ENCODE measurements around the gene CDK5RAP2.
"Not testable (repeated sequence)": the region's sequence is repeated elsewhere in the genome, so short reads cannot be mapped to it uniquely, and the experiment has no call there.

CDK5RAP2 gene

DNA sequence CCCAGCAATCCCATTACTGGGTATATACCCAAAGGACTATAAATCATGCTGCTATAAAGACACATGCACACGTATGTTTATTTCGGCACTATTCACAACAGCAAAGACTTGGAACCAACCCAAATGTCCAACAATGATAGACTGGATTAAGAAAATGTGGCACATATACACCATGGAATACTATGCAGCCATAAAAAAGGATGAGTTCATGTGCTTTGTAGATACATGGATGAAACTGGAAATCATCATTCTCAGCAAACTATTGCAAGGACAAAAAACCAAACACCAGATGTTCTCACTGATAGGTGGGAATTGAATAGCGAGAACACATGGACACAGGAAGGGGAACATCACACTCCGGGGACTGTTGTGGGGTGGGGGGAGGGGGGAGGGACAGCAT is 64.0 kb downstream of the CDK5RAP2 start:
- in situ Hi-C loops (cut with HindIII; ENCODE audit: low sequenced_read_pairs): not testable (repeated sequence)

DNA sequence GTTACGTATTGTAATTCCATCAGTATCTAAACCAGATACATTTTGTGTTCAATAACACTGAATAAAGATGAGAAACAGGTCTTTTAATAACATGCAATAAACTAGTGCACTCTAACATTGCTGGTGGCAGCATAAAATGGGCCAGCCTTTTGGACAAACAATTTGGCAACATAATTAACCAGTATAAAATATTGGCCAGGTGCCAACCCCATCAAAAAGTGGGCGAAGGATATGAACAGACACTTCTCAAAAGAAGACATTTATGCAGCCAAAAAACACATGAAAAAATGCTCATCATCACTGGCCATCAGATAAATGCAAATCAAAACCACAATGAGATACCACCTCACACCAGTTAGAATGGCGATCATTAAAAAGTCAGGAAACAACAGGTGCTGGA is 64.5 kb downstream of the CDK5RAP2 start:
- in situ Hi-C loops (cut with HindIII; ENCODE audit: low sequenced_read_pairs): not testable (repeated sequence)

DNA sequence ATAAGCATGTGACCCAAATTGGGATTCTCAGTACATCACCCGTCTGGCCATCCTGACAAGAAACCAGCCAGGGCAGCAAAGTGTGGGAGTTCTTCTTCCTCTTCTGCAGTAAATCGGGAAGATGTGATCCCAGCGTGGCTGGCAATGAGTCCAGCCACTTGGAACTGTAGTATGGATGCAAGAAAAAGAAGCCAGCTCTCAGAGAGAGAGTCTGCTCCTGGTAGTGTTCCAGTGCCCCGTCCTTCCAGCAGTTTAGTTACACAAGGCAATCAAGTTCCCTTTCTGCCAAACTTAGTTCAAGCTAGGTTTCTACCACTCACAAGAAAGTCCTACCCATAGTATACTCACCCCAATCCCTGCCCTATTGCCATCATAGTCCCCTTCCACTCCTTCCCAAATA is 65.6 kb downstream of the CDK5RAP2 start:
- in situ Hi-C loops (cut with HindIII; ENCODE audit: low sequenced_read_pairs): no loop called here

DNA sequence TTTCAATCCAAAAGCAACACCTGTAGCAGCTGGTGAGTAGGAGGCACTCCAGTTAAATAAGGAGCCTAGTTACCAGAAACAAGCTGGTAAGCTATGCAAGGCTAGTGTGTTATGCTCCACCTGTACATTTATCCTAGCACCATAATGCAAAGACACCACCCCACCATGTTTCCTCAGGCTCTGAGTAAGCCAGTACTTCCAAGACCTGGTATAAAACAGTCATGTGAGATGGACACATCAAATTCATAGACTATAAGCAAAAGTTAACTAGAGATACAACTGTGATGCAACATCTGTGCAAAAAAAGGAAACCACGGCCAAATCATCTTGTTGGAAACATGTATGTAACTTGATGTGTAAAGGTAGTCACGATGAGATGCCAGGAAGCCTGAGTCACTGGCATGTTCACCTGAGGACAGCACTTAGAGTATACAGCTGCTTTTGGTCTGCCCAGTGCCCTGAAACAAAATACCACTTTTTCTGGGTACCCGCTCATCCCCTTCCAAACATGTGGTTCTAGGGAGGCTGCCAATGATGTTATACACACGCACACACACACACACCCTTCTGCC is 66.1 kb downstream of the CDK5RAP2 start:
- in situ Hi-C loops (cut with HindIII; ENCODE audit: low sequenced_read_pairs): no loop called here

GRCh38 chr9:120510816-120511215 is 69.2 kb downstream of the CDK5RAP2 start:
- in situ Hi-C loops (cut with HindIII; ENCODE audit: low sequenced_read_pairs): no loop called here

DNA sequence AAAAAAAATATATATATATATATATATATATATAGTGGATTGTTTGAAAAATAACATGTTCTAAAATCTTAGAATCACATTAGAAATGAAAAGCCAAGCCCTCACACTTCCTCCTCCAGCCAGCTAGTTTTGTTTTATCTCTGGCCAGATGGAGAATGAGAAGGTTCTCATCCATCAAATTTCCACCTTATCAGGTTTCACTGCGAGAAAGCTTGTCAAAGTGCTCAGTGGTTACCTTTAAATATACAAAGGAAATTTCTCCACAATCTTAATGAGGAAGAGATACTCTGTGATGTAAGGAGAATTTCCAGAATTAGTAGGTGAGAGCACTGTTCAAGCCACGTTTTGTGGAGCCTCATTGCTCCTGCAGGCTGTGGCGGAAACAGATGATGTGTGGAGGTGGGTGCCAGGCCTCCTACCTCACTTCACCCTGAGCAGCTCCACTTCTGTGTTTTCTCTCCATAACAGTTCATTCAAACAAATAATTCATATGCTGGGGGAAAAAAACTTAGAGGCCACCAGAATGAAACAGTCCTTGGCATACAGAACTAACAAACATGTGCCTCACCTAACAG is 71.9 kb downstream of the CDK5RAP2 start:
- in situ Hi-C loops (cut with HindIII; ENCODE audit: low sequenced_read_pairs): no loop called here

- in situ Hi-C loops (cut with HindIII; ENCODE audit: low sequenced_read_pairs): no loop called here
Measured at GRCh38 chr9:120505186-120505585, 74.8 kb downstream of the CDK5RAP2 start.

- in situ Hi-C loops (cut with HindIII; ENCODE audit: low sequenced_read_pairs): no loop called here
Measured at GRCh38 chr9:120500733-120501132, 79.2 kb downstream of the CDK5RAP2 start.

- in situ Hi-C loops (cut with HindIII; ENCODE audit: low sequenced_read_pairs): not testable (repeated sequence)
Measured at GRCh38 chr9:120497865-120498264, 82.1 kb downstream of the CDK5RAP2 start.

DNA sequence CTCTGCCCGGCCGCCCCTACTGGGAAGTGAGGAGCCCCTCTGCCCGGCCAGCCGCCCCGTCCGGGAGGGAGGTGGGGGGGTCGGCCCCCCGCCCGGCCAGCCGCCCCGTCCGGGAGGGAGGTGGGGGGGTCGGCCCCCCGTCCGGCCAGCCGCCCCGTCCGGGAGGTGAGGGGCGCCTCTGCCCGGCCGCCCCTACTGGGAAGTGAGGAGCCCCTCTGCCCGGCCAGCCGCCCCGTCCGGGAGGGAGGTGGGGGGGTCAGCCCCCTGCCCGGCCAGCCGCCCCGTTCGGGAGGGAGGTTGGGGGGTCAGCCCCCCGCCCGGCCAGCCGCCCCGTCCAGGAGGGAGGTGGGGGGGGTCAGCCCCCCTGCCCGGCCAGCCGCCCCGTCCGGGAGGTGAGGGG is 83.5 kb downstream of the CDK5RAP2 start:
- in situ Hi-C loops (cut with HindIII; ENCODE audit: low sequenced_read_pairs): not testable (repeated sequence)

GRCh38 chr9:120490888-120491595 is 88.9 kb downstream of the CDK5RAP2 start:
- in situ Hi-C loops (cut with HindIII; ENCODE audit: low sequenced_read_pairs): no loop called here

GRCh38 chr9:120486835-120487234 is 93.1 kb downstream of the CDK5RAP2 start:
- in situ Hi-C loops (cut with HindIII; ENCODE audit: low sequenced_read_pairs): no loop called here

DNA sequence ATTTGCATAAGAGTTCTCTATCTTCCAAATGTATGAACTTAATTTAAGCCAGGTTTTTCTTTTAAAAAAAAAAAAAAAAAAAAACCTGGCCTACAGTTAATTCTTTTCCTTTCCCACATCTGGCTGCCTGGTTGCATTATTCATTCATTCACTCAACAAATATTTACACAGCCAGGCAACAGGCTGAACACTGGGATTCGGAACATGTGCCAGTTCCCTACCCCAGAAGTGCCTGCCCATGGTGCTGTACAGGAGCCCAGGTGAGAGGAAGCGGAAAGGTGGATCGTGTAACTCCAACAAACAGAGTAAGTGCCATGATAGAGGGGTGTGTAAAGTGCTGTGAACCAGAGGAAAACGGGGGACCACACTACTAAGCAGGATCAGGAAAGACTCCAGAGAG is 93.6 kb downstream of the CDK5RAP2 start:
- in situ Hi-C loops (cut with HindIII; ENCODE audit: low sequenced_read_pairs): no loop called here

DNA sequence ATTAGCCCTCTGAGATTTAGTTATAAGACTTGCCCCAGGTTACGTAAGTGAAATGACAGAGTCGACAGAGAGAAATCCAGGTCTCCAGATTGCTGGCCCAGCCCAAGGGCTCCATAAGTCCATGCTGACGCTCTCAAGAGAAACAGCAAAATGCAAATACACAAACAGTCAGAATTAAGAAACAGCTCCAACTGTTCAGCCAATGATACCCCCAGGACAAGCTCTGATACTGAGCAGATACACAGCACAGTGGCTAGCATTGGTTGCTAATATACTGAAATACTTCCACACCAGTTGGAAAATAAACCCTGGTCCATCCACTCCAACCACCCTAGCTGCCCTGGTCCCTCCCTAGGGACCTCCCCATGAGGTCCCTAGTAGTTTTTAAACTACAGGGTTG is 94.2 kb downstream of the CDK5RAP2 start:
- in situ Hi-C loops (cut with HindIII; ENCODE audit: low sequenced_read_pairs): no loop called here

DNA sequence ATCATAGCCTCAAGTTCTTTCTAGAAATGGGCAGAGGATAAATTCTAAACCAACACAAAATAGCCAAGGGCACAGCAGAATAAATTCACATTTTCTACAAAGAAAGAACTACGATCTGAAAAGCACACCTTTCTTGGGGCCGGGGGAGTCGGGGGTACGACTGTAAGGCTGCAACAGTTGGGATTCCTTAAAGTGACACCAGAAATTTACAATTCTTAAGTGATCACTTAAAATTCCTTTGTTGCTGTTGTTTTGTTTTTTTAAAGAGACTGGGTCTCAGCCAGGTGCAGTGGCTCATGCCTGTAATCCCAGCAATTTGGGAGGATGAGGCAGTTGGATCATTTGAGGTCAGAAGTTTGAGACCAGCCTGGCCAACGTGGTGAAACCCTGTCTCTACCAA is 95.8 kb downstream of the CDK5RAP2 start:
- in situ Hi-C loops (cut with HindIII; ENCODE audit: low sequenced_read_pairs): no loop called here

- in situ Hi-C loops (cut with HindIII; ENCODE audit: low sequenced_read_pairs): no loop called here
Measured at GRCh38 chr9:120482424-120483186, 97.4 kb downstream of the CDK5RAP2 start.

DNA sequence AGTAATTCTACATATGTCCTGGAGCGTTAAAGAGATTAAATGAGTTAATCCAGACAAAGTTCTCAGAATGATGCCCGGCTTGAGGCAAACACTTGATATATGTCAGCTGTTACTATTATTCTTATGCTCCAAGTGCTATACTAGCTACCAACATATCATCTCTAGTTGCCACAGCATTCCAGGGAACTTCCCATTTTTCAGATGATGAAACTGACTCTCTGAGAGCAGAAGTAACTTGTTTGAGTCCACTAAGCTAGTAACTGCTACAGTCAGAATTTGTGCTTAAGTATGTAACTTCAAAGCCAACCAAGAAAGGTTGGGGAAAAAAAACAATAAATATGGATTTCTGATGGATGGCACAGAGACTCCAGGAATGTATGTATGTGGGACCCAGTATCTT is 98.1 kb downstream of the CDK5RAP2 start:
- in situ Hi-C loops (cut with HindIII; ENCODE audit: low sequenced_read_pairs): no loop called here

- in situ Hi-C loops (cut with HindIII; ENCODE audit: low sequenced_read_pairs): no loop called here
Measured at GRCh38 chr9:120481248-120481647, 98.7 kb downstream of the CDK5RAP2 start.

DNA sequence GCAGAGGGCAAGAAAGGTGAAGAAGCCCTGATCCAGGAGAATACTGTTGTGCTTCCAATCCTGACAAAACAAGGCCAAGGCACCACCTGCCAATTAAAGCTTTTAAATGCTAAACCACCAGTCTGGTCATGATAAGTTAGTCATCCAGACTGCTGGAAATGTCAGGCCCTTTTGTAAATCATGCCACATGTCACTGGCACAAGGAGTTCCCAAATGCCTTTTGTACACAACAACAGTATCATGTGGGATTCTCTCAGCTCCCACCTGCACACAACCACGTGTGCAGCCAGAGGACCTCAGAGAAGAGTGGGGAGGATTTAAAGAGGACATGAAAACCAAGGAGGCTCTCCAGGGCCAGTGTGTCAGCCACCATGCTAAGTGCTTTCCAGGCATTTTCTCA is 99.3 kb downstream of the CDK5RAP2 start:
- in situ Hi-C loops (cut with HindIII; ENCODE audit: low sequenced_read_pairs): no loop called here

DNA sequence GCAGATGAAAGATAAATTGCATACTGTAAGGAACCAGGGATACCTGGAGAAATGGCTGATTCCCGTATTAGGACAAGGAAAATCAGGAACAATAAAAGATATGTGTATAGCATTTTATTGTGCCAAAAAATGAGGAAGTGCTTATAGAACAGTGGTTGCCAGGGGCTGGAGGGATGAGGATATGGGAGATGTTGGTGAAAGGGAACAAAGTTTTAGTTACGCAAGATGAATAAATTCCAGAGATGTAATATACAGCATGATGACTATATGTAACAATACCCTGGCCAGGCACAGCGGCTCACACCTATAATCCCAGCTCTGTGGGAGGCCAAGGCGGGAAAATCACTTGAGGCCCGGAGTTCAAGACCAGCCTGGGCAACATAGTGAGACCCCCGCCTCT is 101.8 kb downstream of the CDK5RAP2 start:
- in situ Hi-C loops (cut with HindIII; ENCODE audit: low sequenced_read_pairs): no loop called here

GRCh38 chr9:120477534-120478001 is 102.4 kb downstream of the CDK5RAP2 start:
- in situ Hi-C loops (cut with HindIII; ENCODE audit: low sequenced_read_pairs): no loop called here

DNA sequence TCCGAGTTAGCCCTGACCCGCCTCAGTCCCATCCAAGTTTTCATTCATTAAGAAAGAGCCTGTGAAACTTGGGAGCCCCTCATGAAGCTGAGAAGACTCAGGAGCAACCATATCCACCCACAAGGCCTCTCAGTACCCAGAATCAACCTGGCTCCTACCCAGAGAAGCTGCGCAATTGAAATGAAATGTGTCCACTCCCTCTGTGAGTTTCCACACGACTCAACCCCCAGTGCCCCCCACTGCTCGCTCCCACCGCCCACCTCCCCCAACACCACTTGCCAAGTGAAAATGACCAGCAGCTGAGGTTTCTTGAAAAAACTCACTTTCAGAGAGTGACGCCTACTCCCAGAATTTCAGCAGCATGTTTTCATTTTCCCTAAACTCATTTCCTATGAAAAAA is 104.6 kb downstream of the CDK5RAP2 start:
- in situ Hi-C loops (cut with HindIII; ENCODE audit: low sequenced_read_pairs): no loop called here
